Activated CD8-positive, alpha-beta memory T cell treated with anti-CD3 and anti-CD28 coated beads for 48 hours (primary cell): ENCODE measurements around the gene KYNU.
"Not testable (repeated sequence)": the region's sequence is repeated elsewhere in the genome, so short reads cannot be mapped to it uniquely, and the experiment has no call there.

Experiments
- DNase-seq, 3 experiments: peaks; one replicate each; pipeline ENCODE4 v3.0.0-alpha.2; 2020; ENCODE audit warnings: low read depth in 2 of 3, low spot score in 2 of 3

KYNU gene

DNA sequence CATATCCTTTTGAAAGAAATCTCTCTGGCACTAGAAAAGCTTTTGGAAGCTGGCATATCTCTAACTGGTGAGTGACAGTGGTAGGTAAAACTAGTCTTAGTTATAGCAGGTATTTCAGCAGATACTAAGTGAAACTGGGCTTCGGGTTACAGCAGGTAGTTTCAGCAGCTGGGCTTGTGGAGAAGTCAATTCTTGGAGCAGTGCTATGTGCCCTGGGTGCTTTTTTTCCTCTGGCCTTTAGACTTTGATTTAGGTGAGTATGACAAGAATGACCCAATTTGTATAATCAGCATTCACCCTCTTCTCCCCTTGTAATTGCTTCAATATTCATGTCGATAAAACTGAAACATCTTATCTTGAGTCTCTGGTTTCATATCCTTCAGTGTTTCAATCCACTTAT is 123.1 kb downstream of the KYNU start:
- no peak for DNase-seq

DNA sequence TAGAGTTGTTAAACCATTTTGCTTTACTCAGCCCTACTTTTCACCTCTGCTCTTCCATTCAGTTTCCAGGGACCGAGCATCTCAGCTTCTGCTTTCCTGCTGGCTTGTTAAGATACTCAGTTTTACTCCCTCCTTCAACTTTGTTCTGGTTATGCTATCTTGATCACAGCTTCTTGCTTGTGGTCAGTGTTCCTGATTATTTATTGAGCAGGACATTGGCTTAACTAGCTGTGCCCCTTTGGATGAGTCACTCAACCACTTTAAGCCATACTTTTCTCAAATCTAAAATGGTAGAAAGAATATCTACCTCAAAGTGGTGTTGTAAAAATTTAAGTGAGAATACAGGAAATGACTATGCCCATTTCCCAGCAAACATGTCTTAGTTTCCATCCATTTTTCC is 124.0 kb downstream of the KYNU start:
- no peak for DNase-seq

DNA sequence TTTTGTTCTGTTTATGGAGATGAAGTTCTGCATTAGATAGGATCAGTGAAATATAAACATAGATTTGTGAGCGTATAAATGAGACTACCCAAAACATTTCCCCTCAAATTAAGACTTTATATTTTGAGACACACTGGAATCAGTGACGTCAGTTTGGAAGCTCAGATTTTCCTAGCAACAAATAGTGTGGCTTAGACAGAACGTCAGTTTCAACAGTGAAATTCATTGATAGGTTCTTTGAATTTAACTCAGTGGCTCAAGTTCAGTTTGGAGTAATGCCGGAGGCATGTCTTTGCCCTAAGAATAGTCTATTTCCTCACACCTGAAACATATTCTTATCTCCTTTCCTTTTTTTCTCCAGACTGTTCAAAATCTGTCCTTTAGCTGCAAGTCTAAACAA is 138.2 kb downstream of the KYNU start:
- no peak for DNase-seq

DNA sequence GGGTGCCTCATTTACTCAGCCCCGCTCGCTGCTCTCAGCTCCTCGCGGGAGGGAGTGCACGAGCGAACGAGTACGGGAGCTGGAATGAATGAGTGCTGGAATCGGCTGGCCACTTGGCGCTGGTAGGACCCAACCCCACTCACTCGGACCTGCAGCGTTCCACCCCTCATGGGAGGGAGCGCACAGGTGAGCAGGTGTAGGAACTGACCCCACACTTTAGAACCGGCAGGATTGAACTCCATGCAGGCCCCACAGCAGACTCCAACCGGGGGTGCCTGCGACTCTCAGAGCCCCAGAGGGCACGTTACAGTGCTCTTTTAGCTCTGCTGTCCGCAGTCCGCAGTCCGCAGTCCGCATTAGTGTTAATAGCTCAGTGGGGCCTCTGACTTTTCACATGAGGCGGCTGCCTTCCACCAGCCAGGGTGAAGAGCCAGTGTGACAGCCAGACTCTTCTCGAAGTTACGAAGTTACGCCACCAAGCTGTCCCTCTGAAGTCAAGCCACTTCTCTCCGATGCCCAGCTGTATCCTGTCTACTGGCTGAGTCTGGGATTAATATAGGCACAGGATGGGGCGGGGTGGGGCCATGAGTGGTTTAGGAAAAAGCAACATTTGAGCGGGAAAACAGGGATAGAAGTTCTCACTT is 149.1 kb downstream of the KYNU start:
- DNase-seq: no peak

DNA sequence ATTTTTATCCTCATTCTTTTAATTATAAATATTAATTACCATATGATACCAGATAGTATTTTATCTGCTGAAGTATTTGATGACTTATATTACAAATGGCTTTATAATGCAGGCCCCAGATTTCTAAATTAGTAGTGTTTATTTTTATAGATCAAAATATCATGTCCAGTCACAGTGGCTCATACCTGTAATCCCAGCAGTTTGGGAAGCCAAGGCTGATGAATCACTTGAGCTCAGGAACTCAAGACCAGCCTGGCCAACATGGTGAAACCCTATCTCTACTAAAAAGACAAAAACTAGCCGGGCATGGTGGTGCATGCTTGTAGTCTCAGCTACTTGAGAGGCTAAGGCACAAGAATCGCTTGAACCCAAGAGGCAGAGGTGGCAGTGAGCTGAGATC is 151.7 kb downstream of the KYNU start:
- DNase-seq: no peak

DNA sequence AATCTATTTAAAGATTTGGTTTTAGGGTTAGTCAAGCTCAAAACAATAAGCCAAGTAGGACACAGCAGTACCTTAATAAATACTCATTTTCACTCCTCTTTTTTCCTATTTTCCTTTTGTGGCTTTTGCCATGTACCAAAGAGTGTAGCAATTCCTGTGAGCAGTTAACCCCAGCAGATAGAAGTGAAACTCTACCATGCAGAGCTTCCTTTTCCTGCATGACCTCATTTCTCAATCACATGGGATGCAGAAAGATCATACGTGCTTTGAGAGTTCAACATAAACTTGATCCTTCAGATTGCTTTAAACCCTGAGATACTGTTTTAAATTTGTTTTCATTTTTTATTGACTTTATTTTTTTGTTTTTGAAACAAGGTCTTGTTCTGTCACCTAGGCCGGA is 152.7 kb downstream of the KYNU start:
- DNase-seq: no peak

DNA sequence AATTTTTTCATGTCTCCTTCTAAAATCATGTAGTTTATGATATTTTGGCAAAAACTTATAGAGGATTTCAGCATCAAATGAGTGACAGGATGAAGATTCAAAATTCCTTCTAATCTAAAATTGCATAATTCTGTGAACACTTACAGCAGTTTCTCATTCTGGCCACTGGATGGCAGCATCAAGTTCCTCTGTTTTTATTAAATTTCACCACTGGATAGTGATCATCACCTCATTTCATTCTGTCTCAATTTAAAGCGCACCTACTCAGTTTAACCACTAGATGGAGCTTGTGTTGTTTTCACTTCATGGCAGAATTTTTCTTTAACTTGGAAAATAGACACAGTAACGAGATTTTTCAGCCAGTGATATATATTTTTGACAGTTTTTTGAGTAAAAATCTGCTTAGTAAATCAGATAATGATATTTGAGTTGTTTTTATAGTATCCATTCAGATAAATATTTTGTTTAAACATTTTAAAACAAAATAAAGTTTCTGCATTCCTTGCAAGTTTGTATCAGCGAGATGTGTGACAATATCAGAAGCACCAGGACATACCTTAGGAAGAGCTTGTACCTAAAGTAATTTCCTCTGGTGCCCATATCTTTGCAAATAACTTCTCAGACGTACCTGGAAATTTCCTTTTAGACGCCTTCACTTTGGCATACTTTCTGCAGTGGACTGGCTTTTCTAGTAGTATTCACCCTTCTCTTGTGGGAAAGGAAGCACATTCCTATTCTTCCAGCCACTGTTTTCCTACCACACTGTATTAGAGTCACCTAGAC is 157.0 kb downstream of the KYNU start:
- DNase-seq: no peak

DNA sequence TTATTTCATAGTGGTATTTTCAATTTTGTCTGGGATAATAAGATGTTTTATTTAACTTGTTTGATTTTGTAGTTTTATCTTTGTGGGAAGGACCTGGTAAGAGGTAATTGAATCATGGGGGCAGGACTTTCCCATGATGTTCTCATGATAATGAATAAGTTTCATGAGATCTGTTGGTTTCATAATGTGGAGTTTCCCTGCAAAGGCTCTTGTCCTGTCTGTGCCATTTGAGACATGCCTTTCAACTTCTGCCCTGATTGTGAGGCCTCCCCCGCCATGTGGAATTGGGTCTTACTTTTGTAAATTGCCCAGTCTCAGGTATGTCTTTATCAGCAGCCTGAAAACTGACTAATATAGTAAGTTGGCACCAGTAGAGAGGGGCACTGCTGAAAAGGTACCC is 174.0 kb downstream of the KYNU start:
- DNase-seq: no peak

DNA sequence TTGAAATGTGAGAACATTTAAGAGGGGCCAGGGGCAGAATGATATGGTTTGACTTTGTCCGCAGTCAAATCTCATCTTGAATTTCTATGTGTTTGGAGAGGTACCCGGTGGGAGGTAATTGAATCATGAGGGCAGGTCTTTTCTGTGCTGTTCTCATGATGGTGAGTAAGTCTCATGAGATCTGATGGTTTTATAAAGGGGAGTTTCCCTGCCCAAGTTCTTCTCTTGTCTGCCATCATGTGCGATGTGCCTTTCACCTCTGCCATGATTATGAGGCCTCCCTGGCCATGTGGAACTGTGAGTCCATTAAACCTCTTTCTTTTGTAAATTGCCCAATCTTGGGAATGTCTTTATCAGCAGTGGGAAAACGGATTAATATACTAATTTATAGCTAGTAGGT is 176.0 kb downstream of the KYNU start:
- DNase-seq: not testable (repeated sequence)

DNA sequence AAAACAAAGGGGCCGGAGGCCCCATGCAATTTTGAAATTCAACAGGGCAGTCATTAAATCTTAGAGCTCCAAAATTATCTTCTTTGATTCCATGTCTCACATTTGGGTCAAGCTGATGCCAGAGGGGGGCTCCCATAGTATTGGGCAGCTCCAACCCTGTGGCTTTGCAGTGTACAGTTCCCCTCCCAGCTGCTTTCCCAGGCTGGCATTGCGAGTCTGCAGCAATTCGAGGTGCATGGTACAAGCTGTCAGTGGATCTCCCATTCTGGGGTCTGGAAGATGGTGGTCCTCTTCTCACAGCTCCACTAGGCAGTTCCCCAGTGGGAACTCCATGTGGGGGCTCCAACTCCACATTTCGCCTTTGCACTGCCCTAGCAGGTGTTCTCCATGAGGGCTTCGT is 179.1 kb downstream of the KYNU start:
- DNase-seq: no peak

DNA sequence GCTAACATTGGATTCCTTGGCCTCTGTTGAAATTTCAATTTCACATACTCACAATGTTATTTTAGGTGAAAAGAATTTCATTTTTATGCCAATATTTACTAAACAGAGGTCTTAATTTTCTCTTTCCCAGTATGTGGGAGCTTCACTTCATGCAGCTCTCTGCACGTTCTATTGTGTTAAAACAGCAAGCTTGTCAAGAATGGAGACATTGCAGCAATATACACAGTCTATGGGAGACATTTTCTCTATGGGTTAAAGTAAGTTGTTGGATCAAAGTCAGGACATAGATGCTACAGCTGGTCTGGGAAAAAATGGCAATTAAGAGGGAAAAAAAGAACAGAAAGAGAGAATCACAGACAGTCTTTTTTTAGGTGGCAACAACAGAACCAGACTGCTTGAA is 181.4 kb downstream of the KYNU start:
- no peak for DNase-seq

DNA sequence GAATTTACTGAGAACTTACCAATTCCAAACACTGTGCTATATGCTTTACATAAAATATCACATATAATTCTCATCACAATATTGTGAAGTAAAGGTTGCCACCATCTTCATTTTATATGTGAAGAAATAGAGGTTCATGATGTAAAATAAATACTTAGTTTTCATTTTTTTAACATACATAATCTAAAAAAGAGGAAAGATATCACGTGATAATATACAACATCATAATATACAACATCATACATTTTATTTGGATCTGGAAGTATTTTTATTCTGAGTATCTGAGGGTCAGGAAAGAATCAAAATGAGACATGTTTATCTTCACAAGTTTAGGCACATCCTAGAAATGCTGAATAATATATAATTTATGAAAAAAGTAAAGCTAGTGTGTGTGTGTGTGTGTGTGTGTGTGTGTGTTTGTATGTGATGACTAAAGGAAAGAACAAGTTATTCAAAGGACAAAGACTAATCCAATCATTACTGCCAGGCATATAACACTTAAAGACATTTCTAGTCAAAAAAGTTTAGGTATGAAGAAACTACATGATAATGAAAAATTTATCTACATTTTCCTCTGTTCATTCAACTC is 186.2 kb downstream of the KYNU start:
- DNase-seq: no peak

DNA sequence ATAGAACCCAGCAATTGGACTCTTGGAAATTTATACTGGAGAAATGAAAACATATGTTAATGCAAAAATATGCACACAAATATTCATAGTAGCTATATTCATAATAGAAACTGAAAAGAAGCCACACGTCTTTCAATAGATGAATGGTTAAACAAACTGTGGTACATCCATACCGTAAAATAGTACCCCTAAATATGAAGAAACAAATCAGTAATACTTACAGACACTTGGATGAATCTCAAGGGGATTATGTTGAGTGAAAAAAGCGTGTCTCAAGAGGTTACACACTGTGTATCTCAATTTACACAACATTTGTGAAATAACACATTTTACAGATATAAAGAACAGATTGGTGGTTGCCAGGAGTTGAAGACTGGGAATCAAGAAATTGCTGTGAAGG is 190.6 kb downstream of the KYNU start:
- DNase-seq: no peak

DNA sequence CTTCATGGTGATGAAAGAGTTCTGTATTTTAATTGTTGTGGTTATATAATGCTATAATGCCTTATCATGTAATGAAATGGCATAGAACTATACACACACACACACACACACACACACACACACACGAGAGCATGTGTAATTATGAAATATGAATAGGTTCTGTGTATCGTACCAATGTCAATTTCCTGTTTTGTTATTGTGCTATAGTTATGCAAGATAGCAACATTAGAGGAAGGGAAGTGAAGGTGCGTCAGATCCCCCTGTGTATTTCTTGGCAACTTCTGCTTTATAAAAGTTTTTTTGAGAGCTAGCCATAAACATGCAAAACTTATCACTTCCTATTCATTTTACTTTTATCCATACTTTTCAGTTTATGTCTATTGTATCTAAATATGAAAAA is 191.0 kb downstream of the KYNU start:
- DNase-seq: no peak

DNA sequence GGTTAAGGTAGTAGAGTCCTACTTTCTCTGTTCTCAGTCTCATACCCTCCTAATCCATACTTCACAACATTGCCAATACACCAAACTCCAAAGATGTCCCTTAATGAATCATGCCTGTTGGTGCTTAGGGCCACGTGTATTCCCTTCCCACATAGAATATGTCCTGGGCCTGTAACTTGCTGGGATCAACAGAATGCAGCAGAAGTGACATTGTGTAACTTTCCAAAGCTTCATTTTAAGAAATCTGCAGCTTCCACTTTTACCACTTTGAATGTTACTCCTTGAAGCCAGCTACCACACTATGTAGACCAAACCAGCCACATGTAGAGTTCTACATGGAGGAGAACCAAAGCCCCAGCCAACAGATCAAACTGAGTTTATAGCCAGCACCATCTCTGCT is 193.2 kb downstream of the KYNU start:
- no peak for DNase-seq

DNA sequence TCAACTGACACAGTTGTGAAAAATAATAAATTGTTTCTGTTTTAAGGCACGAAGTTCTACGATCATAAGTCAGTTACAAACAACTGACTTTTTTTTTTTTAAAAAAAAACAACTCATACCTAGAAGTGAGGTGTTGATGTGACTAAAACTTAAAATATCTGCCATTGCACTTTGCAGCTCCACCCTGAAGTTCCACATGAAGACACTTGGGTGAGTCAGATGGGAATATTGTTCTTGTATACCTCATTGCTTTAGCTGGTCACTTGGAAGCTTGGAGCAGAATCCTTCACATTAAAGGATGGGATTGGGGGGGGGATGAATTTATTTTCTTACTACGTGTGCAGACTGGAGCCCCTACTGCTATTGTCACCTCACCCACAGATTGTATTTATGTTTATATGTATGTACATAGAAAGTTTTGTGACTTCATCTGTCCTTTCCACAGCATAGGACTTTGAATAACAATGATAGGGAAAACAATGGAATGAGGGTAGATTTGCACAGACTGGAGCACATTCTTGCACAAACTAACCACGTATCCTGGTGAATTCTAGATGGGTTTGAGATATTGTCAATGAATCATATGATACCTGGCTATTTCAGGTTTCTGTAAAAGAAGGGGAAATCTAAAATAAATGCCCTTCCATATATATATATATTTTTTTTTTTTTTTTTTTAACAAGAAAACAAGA is 193.9 kb downstream of the KYNU start:
- DNase-seq: no peak

DNA sequence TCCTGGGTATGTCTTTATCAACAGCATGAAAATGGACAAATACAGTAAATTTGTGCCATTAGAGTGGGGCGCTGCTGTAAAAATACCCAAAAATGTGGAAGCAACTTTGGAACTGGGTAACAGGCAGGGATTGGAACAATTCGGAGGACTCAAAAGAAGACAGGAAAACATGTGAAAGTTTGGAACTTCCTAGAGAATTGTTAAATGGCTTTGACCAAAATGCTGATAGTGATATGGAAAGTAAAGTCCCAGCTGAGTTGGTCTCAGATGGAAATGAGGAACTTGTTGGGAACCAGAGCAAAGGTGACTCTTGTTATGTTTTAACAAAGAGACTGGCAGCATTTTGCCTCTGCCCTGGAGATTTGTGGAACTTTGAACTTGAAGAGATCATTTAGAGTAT is 197.4 kb downstream of the KYNU start:
- DNase-seq: not testable (repeated sequence)

DNA sequence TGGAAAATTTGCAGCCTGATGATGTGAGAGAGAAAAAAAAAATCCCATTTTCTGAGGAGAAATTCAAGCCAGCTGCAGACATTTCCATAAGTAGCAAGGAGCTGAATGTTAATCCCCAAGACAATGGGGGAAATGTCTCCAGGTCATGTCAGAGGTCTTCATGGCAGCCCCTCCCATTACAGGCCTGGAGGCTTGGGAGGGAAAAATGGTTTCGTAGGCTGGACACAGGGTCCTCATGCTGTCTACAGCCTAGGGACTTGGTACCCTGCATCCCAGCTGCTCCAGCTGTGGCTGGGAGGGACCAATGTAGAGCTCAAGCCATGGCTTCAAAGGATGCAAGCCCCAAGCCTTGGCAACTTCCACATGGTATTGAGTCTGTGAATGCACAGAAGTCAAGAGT is 198.2 kb downstream of the KYNU start:
- no peak for DNase-seq

DNA sequence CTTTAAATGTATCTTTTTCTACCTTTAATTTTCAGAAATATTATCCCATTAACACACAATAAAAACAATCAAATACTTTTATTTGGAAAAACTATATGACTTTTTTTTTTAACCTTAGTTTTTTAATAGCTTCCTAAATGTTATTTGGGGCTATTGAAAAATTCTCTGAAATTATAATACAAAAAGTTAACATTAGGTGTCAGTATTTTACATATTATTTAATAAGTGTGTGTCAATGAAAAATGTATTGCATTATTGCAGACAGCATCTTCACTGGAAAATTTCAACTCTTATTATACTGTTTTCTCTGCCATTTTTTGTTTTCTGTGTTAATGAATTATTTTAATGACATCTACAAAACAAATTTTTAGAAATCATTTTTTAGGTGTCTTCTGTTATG is 200.6 kb downstream of the KYNU start:
- DNase-seq: no peak

DNA sequence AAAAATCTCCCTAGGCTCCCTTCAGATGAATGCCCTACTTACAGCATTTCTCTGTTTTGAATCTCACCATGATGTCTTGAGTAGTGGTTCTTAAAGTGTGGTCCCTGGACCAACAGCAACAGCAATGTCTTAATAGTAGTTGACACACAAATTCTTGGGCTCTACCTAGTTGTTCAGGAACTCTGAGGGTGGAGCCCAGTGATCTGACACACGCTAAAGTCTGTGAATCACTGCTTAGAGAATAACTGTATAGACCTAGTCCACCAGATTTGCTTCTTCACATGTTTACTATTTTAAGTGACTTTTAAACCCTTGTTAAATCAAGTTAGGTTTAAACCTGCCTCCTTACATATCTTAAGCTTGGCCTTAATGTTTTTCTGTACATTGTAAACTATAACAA is 204.2 kb downstream of the KYNU start:
- DNase-seq: no peak

DNA sequence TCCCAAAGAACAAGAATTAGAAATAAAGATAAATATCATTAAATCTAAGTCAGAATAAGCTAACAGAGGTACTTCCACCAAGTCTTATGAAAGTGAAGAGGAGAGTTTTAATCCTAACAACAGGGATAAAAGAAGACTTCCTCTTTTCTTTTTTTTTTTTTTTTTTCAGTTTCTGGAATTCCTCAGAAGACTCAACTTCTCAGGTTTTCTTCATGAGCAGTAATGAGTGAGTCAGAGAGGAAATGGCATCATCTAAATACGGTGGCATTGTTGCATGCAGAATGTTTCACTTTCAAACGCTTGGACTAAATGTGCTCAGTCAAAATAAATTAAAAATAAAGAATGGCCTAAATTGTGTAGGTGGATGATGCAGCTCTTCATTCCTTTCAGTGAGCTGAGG is 206.2 kb downstream of the KYNU start:
- no peak for DNase-seq

DNA sequence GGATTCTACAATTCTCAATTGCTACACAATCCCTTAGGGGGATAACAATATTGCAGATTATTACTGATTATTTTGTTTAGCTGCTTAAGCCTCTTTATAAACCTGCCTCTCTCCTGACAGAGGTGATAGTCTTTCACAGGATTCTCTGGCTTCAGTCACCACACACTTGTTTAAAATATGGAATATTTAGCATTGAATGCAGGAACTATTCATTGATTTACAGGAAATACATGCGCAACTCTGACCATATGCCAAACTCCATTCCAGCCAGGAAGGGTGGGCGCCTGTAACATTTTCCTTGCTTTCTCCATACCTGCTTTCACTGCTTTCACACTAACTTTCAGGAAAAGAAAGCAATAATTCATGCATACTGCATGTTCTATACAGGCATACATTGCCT is 207.0 kb downstream of the KYNU start:
- DNase-seq: no peak
